Measurements from ENCODE around the gene VAV3.
"Not testable (repeated sequence)": the region's sequence is repeated elsewhere in the genome, so short reads cannot be mapped to it uniquely, and the experiment has no call there.

VAV3 gene

GRCh38 chr1:107935396-107936064 is 29.4 kb downstream of the VAV3 start:
- no peak for DNase-seq (ENCODE audit: low read depth)

- DNase-seq (ENCODE audit: low read depth) = no peak
Measured at GRCh38 chr1:107934578-107934977, 30.4 kb downstream of the VAV3 start.

GRCh38 chr1:107933736-107934135 is 31.2 kb downstream of the VAV3 start:
- no peak for DNase-seq (ENCODE audit: low read depth)

GRCh38 chr1:107930292-107930691 is 34.7 kb downstream of the VAV3 start:
- no peak for DNase-seq (ENCODE audit: low read depth)

- DNase-seq (ENCODE audit: low read depth) = no peak
Measured at GRCh38 chr1:107927820-107928219, 37.2 kb downstream of the VAV3 start.

GRCh38 chr1:107926436-107927080 is 38.4 kb downstream of the VAV3 start:
- no peak for DNase-seq (ENCODE audit: low read depth)

GRCh38 chr1:107925565-107925964 is 39.4 kb downstream of the VAV3 start:
- no peak for DNase-seq (ENCODE audit: low read depth)

GRCh38 chr1:107920999-107921398 is 44.0 kb downstream of the VAV3 start:
- DNase-seq (ENCODE audit: low read depth) = no peak

GRCh38 chr1:107920561-107920960 is 44.4 kb downstream of the VAV3 start:
- DNase-seq (ENCODE audit: low read depth) = no peak

- no peak for DNase-seq (ENCODE audit: low read depth)
Measured at GRCh38 chr1:107919953-107920352, 45.0 kb downstream of the VAV3 start.

GRCh38 chr1:107914119-107914765 is 50.7 kb downstream of the VAV3 start:
- no peak for DNase-seq (ENCODE audit: low read depth)

- no peak for DNase-seq (ENCODE audit: low read depth)
Measured at GRCh38 chr1:107912656-107913055, 52.3 kb downstream of the VAV3 start.

- DNase-seq (ENCODE audit: low read depth) = no peak
Measured at GRCh38 chr1:107900090-107900945, 64.7 kb downstream of the VAV3 start.

- DNase-seq (ENCODE audit: low read depth) = no peak
Measured at GRCh38 chr1:107899655-107900054, 65.3 kb downstream of the VAV3 start.

GRCh38 chr1:107897438-107898345 is 67.3 kb downstream of the VAV3 start:
- DNase-seq (ENCODE audit: low read depth) = no peak

- DNase-seq (ENCODE audit: low read depth) = no peak
Measured at GRCh38 chr1:107896936-107897335, 68.0 kb downstream of the VAV3 start.

- DNase-seq (ENCODE audit: low read depth) = no peak
Measured at GRCh38 chr1:107896401-107896800, 68.6 kb downstream of the VAV3 start.

GRCh38 chr1:107895403-107896191 is 69.4 kb downstream of the VAV3 start:
- no peak for DNase-seq (ENCODE audit: low read depth)

GRCh38 chr1:107894605-107895004 is 70.4 kb downstream of the VAV3 start:
- DNase-seq (ENCODE audit: low read depth) = no peak

- not testable (repeated sequence) for DNase-seq (ENCODE audit: low read depth)
Measured at GRCh38 chr1:107893350-107893749, 71.6 kb downstream of the VAV3 start.

GRCh38 chr1:107889524-107889923 is 75.5 kb downstream of the VAV3 start:
- DNase-seq (ENCODE audit: low read depth) = no peak

Measured in stimulated activated CD8-positive, alpha-beta memory T cell treated with anti-CD3 and anti-CD28 coated beads, Interleukin-12 subunit alpha, Interleukin-12 subunit beta, amount 100 ng/mL, for 4 hours (primary cell).